ENCODE results near the gene ZNF177. TPM values are rescaled to one million over a fixed set of nuclear protein-coding genes. Genes with fewer than 3 reads are reported as not detected.

The ZNF177 gene
- total RNA-seq, 4 donors from 2014 or later, result 0.26 to 3.1 (median 0.44) TPM; not detected in 1

DNA sequence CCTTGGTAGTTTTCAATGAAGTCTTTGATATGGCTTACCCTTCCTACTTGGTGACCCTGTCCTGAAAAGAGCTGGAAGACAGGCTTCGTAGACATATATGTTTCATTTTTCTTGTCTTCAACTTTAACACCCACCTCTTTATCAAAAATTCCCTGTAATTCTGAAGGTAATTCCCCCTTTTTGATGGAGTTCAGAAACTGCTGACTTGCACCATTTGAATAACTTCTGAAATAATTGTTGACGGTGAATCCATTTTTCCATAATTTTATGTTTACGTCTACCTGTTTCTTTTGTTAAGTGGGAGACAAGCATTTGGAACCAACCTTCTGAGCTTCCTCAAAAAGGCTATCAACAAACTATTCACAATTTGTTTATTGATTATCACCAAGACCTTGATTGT, 14.6 kb upstream of the ZNF177 start:
- no peaks in the 10 kb centered on the region for H3K27me3 ChIP-seq
- H3K36me3 ChIP-seq, result peaks cover 0 to 51% (median 0%) of the 10 kb centered on the region in 3 donors
- H3K4me1 ChIP-seq, result no peaks in the 10 kb centered on the region
- H3K4me3 ChIP-seq, result no peak overlapping the region
- WGBS, 2 donors, result 91 to 94% methylated on average over 3 of the region's 3 CpGs
- intact Hi-C loops (cut with DNase I), result no loop called here
- no peak for TF ChIP-seq POLR2A (IDR thresholded peaks at IDR 0.05)
- TF ChIP-seq, protein P1, sequence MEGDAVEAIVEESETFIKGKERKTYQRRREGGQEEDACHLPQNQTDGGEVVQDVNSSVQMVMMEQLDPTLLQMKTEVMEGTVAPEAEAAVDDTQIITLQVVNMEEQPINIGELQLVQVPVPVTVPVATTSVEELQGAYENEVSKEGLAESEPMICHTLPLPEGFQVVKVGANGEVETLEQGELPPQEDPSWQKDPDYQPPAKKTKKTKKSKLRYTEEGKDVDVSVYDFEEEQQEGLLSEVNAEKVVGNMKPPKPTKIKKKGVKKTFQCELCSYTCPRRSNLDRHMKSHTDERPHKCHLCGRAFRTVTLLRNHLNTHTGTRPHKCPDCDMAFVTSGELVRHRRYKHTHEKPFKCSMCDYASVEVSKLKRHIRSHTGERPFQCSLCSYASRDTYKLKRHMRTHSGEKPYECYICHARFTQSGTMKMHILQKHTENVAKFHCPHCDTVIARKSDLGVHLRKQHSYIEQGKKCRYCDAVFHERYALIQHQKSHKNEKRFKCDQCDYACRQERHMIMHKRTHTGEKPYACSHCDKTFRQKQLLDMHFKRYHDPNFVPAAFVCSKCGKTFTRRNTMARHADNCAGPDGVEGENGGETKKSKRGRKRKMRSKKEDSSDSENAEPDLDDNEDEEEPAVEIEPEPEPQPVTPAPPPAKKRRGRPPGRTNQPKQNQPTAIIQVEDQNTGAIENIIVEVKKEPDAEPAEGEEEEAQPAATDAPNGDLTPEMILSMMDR (IDR thresholded peaks at IDR 0.05), result no peak
- peaks cover 5 to 98% (median 75%) of the 10 kb centered on the region in 3 donors for H3K9me3 ChIP-seq
- no peak overlapping the region for H3K27ac ChIP-seq
- no peak for DNase-seq

DNA sequence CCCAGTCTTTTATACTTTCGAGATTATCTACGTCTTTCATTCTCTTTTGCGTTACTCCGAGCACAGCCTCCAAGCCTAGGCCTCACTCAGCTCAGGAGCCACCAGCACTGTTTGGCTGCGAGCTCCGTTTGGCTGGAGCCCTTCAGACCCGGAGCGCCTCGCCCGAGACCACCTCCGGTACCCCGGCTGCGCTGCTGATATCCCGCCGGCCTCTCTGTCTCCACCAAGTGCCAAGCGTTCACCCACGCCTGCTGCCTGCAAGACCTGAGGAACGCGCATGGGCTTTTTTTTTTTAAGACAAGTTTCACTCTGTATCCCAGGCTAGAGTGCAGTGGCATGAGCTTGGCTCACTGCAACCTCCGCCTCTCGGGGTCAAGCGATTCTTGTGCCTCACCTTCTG, 14.1 kb upstream of the ZNF177 start:
- intact Hi-C loops (cut with DNase I), result no loop called here
- H3K36me3 ChIP-seq, result peaks cover 0 to 50% (median 0%) of the 10 kb centered on the region in 3 donors
- DNase-seq, result no peak
- H3K4me1 ChIP-seq, result no peaks in the 10 kb centered on the region
- H3K4me3 ChIP-seq, result no peak overlapping the region
- no peak for TF ChIP-seq POLR2A (IDR thresholded peaks at IDR 0.05)
- TF ChIP-seq, protein P1 (IDR thresholded peaks at IDR 0.05), result no peak
- no peak overlapping the region for H3K27ac ChIP-seq
- H3K9me3 ChIP-seq, result peaks cover 5 to 98% (median 73%) of the 10 kb centered on the region in 3 donors
- WGBS, 2 donors, result 95 to 99% methylated on average over 22 of the region's 22 CpGs
- no peaks in the 10 kb centered on the region for H3K27me3 ChIP-seq

DNA sequence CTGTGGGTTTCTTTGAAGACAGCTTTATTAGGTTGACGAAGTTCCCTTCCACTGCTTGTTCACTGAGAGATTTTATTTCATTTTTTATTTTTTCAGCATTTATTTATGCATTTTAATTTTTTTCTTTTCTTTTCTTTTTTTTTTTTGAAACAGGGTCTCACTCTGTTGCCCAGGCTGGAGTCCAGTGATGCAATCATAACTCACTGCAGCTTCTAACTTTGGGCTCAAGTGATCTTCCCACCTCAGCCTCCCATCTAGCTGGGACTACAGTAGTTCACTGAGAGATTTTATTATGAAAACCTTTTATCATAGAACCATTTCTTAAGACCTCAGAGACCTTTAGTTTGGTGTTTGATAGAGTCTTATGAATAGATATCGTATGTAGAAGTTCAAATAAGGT, 10.3 kb upstream of the ZNF177 start:
- Histone ChIP-seq H3K27ac (no peak overlapping the region), H3K27me3 (no peaks in the 10 kb centered on the region), H3K4me3 (no peak overlapping the region), H3K36me3 (peaks cover 0 to 49% (median 0%) of the 10 kb centered on the region in 3 donors), H3K4me1 (no peaks in the 10 kb centered on the region), H3K9me3 (peaks cover 0 to 98% (median 64%) of the 10 kb centered on the region in 3 donors)
- no peak for TF ChIP-seq POLR2A (IDR thresholded peaks at IDR 0.05)
- TF ChIP-seq, protein P1 (IDR thresholded peaks at IDR 0.05), result no peak
- intact Hi-C loops (cut with DNase I), result no loop called here
- DNase-seq, result no peak
- WGBS, 2 donors, result 94 to 95% methylated on average over 2 of the region's 2 CpGs

DNA sequence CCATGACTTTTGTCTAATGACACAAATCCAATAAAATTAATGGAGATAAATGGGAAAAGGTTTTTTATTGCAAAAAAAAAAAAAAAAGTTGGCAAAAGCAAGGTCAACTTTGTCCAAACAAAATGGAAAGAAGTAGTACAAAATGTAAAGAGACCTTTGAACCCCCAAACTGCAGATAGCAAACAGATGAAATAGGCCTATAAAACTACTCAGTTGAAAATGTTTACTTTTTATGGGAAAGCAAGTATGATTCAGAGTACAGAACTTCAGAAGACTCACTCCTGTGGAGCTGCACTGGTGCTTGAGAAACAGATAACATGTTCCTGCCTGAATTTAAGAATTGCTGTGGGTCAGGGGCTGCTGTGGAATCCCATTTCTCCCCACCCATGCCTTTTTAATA, 9.8 kb upstream of the ZNF177 start:
- Histone ChIP-seq H3K4me1 (no peaks in the 10 kb centered on the region), H3K36me3 (peaks cover 0 to 51% (median 0%) of the 10 kb centered on the region in 3 donors), H3K27me3 (no peaks in the 10 kb centered on the region), H3K4me3 (no peak overlapping the region), H3K9me3 (peaks cover 0 to 98% (median 64%) of the 10 kb centered on the region in 3 donors), H3K27ac (no peak overlapping the region)
- intact Hi-C loops (cut with DNase I), result no loop called here
- DNase-seq, result no peak
- TF ChIP-seq POLR2A (IDR thresholded peaks at IDR 0.05), result no peak
- TF ChIP-seq, protein P1 (IDR thresholded peaks at IDR 0.05), result no peak

DNA sequence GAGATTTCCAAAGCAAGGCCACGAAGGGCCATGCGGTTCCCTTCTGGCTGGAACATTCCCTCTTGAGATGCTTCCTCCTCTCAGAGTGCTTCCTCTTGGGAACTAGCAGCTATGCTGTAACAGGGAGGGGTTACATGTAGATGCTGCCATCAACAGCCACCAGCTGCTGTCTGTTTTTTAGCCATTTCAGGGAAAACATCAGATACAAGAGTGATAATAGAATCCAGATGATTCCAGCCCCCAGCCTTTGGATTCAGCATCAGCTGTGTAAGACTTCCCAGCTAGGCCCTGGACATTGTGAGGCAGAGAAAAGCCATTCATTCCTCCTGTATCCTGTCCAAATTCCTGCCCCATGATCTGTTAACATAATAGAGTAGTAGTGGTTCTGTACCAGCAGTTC, 8.2 kb upstream of the ZNF177 start:
- H3K36me3 ChIP-seq, result peaks cover 0 to 42% (median 0%) of the 10 kb centered on the region in 3 donors
- no peak overlapping the region for H3K27ac ChIP-seq
- intact Hi-C loops (cut with DNase I), result no loop called here
- H3K4me1 ChIP-seq, result no peaks in the 10 kb centered on the region
- peaks cover 0 to 98% (median 65%) of the 10 kb centered on the region in 3 donors for H3K9me3 ChIP-seq
- 92 to 100% methylated on average over 2 of the region's 2 CpGs for WGBS, 2 donors
- no peak for DNase-seq
- no peak for TF ChIP-seq POLR2A (IDR thresholded peaks at IDR 0.05)
- no peaks in the 10 kb centered on the region for H3K27me3 ChIP-seq
- no peak overlapping the region for H3K4me3 ChIP-seq

Data from esophagus squamous epithelium (tissue), 5 donors.